Fibroblast of skin of abdomen (primary cell): ENCODE data around the gene TTC9B. TPM values are rescaled to one million over a fixed set of nuclear protein-coding genes. Genes with fewer than 3 reads are reported as not detected.

Experiments used
- DNase-seq: peaks from one replicate; pipeline ENCODE4 v3.0.0-alpha.2; 2013
- polyA plus RNA-seq, 2 experiments: library from polyadenylated mRNA; unstranded; fragments of 120-200 nt; gene quantifications; one replicate each; pipeline ENCODE4 v1.2.1, GENCODE V29; 2013; ENCODE audit not compliant: insufficient read length in 2 of 2

Gene TTC9B
- polyA plus RNA-seq (2013, experiment 1 of 2; ENCODE audit: insufficient read length) = not detected
- 0.04 TPM for polyA plus RNA-seq (2013, experiment 2 of 2; ENCODE audit: insufficient read length)

- DNase-seq = no peak
These were observed at the start of gene TTC9B for GRCh38 chr19:40217934-40218890. Gene TTC9B, minus strand, starts transcription at chr19:40218384. Its CDS starts 3 bp downstream, at chr19:40218381.

GRCh38 chr19:40267601-40267997 lies 49.4 kb upstream of the TTC9B start:
- no peak for DNase-seq

- DNase-seq = no peak
These were observed 48.9 kb upstream of the TTC9B start for GRCh38 chr19:40266912-40267600.

GRCh38 chr19:40266119-40266518 lies 47.9 kb upstream of the TTC9B start:
- no peak for DNase-seq

- no peak for DNase-seq
These were observed 47.5 kb upstream of the TTC9B start for GRCh38 chr19:40265763-40266099.

GRCh38 chr19:40265055-40265762 lies 47.0 kb upstream of the TTC9B start:
- DNase-seq = no peak

- no peak for DNase-seq
These were observed 46.3 kb upstream of the TTC9B start for GRCh38 chr19:40264314-40265054.

- no peak for DNase-seq
These were observed 45.5 kb upstream of the TTC9B start for GRCh38 chr19:40263440-40264313.

GRCh38 chr19:40262422-40262821 lies 44.2 kb upstream of the TTC9B start:
- no peak for DNase-seq

GRCh38 chr19:40261631-40262030 lies 43.4 kb upstream of the TTC9B start:
- no peak for DNase-seq

- no peak for DNase-seq
These were observed 38.9 kb upstream of the TTC9B start for GRCh38 chr19:40257096-40257517.

- DNase-seq = no peak
These were observed 38.3 kb upstream of the TTC9B start for GRCh38 chr19:40256512-40256911.

- no peak for DNase-seq
These were observed 37.5 kb upstream of the TTC9B start for GRCh38 chr19:40255619-40256166.

GRCh38 chr19:40254714-40255418 lies 36.7 kb upstream of the TTC9B start:
- no peak for DNase-seq

- DNase-seq = no peak
These were observed 35.5 kb upstream of the TTC9B start for GRCh38 chr19:40253611-40254092.

- DNase-seq = no peak
These were observed 34.2 kb upstream of the TTC9B start for GRCh38 chr19:40252395-40252794.

- DNase-seq = no peak
These were observed 33.8 kb upstream of the TTC9B start for GRCh38 chr19:40251991-40252390.

- no peak for DNase-seq
These were observed 33.1 kb upstream of the TTC9B start for GRCh38 chr19:40251244-40251643.

GRCh38 chr19:40249781-40250180 lies 31.6 kb upstream of the TTC9B start:
- no peak for DNase-seq

GRCh38 chr19:40249201-40249600 lies 31.0 kb upstream of the TTC9B start:
- no peak for DNase-seq
